ENCODE measurements around the gene JAZF1.
"Not testable (repeated sequence)": the region's sequence is repeated elsewhere in the genome, so short reads cannot be mapped to it uniquely, and the experiment has no call there.

Gene JAZF1

GRCh38 chr7:27872356-27873275 is 308.0 kb downstream of the JAZF1 start:
- no peak for DNase-seq (ENCODE audit: low spot score)

DNA sequence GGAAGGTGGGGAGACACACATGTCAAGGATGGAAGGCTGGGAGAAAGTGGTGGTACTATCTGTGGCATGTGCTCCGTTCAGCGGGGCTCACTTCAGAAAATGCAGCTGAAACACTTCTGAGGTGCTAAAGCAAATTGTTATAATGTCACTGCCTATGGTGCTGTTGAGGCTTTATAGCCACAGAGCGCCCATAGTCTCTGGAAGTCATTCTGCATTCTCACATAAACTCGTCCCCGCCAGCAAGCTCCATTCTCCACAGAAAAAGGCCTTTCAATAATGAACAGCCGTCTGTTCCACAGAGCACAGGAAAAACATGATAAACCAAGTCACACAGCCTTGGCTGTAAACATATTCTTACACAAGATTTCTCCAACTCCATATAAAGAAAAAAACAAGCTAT is 308.7 kb downstream of the JAZF1 start:
- no peak for DNase-seq (ENCODE audit: low spot score)

GRCh38 chr7:27871086-27871485 is 309.5 kb downstream of the JAZF1 start:
- DNase-seq (ENCODE audit: low spot score), result no peak

DNA sequence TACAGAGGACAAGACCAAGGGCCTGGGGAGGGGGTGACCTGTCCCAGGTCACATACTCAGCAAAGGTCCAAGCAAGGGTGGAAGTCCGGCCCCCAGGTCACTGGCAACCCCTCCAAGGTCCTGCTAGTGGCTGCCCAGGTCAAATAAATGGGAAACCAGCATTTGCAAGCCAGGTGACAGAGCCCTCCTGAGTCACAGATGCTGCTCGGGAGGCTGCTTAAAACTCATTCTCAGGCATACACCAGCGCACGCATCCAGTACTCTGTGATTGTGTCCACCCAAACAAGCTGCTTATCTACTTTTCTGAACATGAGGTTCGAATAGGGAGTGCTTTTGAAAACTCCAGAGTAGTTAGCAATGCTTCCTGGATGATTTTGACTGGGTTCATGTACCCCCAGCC is 310.0 kb downstream of the JAZF1 start:
- DNase-seq (ENCODE audit: low spot score), result no peak

DNA sequence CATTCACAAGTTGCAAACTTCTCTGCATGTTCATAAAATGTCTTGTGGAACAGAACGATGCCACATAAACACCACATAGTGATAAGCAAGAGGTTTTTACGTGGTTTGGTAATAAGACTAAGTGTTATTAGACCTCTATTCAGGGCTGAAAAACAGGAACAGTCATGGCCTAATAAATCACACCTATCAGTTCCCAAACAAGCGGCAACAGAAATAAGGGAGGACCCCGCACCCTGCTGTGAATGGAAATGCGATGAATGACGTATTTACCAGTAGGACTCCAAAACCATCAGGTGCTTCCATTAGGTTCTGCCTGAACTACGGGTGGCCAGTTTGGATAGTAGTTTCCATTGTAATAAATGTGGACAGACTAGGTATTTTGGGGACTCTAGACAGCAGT is 311.5 kb downstream of the JAZF1 start:
- DNase-seq (ENCODE audit: low spot score), result no peak

- no peak for DNase-seq (ENCODE audit: low spot score)
Observed at GRCh38 chr7:27868131-27868550, 312.5 kb downstream of the JAZF1 start.

DNA sequence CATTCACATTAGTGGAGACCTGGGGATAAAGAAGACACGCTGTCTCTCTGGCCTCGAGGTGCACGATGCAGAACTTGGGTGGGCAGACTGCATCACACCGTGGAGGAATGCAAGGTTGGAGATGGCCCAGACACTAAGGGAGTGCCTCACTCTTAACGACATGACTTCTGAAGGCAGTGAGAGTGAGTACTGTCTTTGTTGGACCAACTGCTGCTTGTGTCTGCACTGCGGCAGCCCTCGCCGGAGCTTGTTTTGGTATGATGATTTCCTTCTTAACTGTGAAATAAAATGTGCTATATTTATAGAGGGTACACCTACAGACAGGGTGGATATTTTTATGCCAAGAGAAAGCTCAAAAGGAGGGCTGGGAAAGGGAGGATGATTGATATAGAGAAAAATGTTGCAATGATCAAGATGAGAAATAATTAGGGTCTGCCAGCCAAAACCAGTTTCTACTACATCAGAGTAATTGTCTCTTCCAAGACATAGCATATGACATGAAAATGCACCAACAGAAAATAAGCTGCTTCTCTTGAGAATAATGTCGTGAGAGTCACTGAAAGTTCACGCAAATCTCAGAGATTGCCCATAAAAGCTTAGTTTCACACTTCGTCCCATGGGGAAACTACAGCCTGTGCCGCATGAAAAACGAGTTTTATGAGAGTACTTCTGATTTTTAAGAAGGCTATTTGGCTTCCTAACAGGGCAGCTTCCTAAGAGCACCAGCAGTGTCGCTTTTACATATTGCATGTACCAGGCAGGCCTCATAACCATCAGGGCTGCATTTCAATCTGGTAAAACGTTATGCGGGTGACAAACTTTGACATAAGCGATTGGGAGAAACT is 313.5 kb downstream of the JAZF1 start:
- DNase-seq (ENCODE audit: low spot score), result no peak

DNA sequence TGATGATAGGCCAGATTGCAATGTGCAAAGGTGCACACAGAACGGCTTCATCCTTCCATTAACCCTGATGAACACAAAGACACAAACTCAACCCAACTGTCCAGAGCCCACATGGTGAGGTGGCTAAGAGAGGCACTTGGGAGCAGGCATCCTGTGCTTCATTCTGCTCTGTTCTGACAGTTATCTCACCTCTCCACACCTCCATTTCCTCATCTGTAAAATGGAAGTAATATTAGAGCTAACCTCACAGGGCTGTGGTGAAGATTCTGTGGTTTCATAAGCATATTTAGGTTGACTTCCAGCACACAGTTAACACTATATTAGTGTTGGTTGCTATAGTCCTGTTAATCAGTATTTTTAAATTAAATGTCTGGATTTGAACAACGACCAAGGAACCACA is 314.3 kb downstream of the JAZF1 start:
- no peak for DNase-seq (ENCODE audit: low spot score)

- no peak for DNase-seq (ENCODE audit: low spot score)
Observed at GRCh38 chr7:27863880-27864279, 316.7 kb downstream of the JAZF1 start.

DNA sequence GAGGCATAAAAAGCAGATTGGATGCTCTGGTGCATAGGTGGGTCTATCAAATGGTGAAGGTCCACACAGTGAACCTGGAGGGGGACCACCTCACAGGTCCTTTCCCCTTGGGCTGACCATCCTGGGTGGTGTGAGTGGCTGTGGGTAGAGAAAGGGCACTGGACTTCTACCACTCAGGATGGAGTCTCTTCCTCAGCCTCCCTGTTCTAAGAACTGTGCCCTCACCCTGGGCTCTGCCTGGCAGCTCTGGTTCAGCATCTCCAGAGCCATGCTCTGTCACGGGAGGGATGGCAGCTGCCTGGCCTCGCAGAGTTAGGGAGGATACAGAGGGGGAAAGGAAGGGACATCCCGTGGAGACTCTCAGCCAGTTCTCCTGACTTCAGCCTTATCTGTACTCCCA is 318.8 kb downstream of the JAZF1 start:
- no peak for DNase-seq (ENCODE audit: low spot score)

- no peak for DNase-seq (ENCODE audit: low spot score)
Observed at GRCh38 chr7:27860800-27861199, 319.8 kb downstream of the JAZF1 start.

DNA sequence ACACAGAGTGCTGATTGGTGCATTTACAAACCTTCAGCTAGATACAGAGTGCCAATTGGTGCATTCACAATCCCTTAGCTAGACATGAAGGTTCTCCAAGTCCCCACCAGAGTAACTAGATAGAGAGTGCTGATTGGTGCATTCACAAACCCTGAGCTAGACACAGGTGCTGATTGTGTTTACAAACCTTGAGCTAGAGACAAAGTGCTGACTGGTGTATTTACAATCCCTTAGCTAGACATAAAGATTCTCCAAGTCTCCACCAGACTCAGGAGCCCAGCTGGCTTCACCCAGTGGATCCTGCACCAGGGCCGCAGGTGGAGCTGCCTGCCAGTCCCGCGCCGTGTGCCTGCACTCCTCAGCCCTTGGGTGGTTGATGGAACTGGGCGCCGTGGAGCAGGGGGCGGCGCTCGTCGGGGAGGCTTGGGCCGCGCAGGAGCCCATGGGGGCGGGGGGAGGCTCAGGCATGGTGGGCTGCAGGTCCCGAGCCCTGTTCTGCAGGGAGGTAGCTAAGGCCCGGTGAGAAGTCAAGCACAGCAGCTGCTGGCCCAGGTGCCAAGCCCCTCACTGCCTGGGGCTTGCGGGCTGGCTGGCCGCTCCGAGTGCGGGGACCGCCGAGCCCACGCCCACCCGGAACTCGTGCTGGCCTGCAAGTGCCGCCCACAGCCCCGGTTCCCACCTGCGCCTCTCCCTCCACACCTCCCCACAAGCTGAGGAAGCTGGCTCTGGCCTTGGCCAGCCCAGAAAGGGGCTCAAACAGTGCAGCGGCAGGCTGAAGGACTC is 323.7 kb downstream of the JAZF1 start:
- DNase-seq (ENCODE audit: low spot score), result not testable (repeated sequence)

DNA sequence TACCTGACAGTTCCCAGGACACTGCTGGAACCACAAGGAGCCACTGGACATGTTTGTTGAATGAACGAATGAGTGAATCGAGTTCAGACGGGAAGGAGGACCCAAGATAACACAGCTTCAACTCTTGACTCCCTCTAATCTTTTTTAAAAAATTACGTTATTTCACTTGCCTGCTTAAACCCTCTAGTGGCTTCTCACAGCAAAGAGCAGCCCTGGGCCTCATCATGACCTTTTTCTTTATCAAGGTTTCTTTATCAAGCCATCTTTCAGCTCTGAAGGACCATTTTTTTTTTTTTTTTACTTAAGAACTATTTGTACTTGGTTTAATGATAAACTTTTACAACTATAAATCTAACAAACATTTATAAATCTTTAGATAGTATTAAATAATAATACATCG is 330.1 kb downstream of the JAZF1 start:
- DNase-seq (ENCODE audit: low spot score), result no peak

GRCh38 chr7:27846388-27846787 is 334.2 kb downstream of the JAZF1 start:
- DNase-seq (ENCODE audit: low spot score), result no peak

DNA sequence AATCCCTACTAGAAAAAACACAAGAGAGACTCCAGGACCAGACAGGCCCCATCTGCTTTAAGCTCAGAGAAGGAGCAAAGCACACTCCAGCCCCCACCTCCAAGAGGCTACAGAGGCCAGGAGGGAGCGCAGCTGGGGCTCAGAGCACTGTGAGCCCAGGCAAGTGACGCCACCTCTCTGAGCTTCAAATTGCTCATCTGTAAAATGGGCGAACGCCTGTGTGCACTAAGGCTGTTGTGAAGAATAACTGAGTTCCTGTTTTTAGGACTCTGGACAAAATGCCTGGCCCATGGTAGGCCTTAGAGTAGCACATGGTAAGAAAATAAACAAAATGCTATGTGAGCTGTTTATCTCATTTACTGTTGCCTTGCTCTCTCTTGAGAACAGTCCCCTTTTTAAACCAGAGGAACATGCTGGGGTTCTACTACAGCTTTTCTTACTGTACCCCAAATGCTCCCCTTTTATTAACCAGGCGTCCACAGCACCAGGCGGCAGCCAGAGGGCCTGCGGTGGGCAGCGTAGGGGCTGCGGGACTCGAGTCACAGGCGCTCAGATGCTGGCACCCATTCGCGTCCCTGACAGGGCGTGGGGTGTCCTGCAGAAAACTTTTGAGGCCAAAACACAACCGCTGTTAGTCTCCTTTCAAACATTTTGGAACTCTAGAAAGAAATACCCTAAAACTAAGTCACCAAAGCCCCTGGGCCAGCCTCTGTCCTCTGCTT is 336.9 kb downstream of the JAZF1 start:
- DNase-seq (ENCODE audit: low spot score), result no peak

DNA sequence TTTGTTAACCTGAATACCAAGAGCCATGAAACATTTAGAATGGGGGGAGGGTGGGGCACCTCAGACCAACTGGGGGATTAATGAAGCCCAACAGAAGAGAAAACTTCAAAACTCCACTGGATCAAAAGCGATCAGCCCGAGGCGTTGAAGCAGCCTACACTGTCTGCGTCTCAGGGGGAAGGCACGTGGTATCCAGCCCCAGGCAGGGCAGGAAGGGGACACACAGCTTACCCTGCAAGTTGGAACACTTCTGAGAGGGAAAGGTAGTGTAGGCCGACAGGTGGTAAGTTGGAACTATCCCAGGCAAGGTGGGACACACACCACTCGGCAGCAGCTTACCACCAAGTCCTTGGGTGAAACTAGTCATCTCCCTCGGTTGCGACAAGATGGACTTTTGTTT is 337.7 kb downstream of the JAZF1 start:
- DNase-seq (ENCODE audit: low spot score), result no peak

DNA sequence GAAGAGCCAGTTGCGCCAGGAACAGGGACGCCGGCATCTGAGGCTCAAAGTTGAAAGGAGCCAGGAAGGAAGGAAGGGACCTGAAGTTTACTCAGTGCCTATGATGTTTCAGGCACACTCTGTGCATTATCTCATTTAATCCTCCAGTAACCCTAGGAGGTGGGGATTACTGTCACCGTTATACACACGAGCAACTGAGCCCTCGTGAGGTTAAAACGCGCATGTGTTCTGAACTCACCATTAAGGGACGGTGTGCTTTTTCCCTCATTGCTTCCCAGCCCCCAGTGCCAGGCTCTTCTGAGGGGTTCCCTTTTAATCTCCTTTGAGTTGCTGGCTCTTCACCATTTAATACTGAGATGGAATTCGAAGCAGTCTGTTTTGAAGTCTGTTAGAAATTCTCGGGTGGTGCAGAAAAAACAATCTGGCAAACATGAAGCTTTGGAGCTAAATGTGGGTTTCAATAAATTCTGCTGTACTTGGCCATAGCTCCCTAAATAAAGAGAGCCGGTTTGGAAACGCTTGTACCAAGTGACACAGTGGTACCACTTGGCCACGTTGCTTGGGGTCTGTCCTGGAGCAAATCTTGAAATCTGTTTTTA is 338.4 kb downstream of the JAZF1 start:
- DNase-seq (ENCODE audit: low spot score), result no peak

DNA sequence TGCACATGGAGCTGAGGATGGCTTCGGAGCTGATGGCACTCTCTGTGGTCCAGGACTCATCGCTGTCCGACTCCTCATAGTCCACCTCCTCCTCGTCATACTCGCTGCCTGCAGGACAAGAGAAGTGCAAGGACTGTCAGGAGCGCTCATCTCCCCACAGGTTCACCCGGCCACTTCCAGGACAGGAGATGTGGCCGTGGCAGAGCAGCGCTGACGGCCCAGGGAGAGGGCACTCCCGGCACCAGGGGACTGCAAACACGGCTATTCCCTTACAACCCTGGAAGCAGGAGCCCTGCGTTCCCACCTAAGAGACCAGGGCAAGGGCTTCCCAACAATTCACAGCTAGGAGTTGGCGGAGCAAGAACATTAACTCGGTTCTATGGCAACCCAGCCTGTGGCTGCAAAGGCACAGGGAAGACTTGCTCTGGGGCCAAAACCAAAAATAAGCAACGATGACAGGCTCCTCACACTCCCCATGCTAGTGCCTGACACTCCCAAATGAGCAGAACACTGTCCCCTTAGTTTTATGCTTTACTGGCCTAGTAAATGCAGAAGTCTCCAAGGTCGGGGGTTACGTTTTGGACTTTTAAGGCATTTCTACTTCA is 339.7 kb downstream of the JAZF1 start:
- no peak for DNase-seq (ENCODE audit: low spot score)

- no peak for DNase-seq (ENCODE audit: low spot score)
Observed at GRCh38 chr7:27840313-27840712, 340.3 kb downstream of the JAZF1 start.

GRCh38 chr7:27839099-27839498 is 341.5 kb downstream of the JAZF1 start:
- no peak for DNase-seq (ENCODE audit: low spot score)

GRCh38 chr7:27836536-27836935 is 344.1 kb downstream of the JAZF1 start:
- no peak for DNase-seq (ENCODE audit: low spot score)

Measured in hematopoietic multipotent progenitor cell treated with erythropoietin and hydrocortisone succinate and interleukin-3 and kit ligand, for 15 days (in vitro differentiated cells).